Embryonic facial prominence (tissue), 1 donor: ENCODE results near the gene PITPNC1.
"Not testable (repeated sequence)": the region's sequence is repeated elsewhere in the genome, so short reads cannot be mapped to it uniquely, and the experiment has no call there.

Experiments used
- DNase-seq: peaks from one replicate; pipeline ENCODE4 v3.0.0-alpha.2; 2016; ENCODE audit errors: extremely low spot score

The PITPNC1 gene

GRCh38 chr17:67514998-67515397 lies 137.9 kb downstream of the PITPNC1 start:
- DNase-seq = no peak

GRCh38 chr17:67515490-67516083 lies 138.5 kb downstream of the PITPNC1 start:
- DNase-seq = no peak

GRCh38 chr17:67516571-67516970 lies 139.5 kb downstream of the PITPNC1 start:
- DNase-seq = not testable (repeated sequence)

- DNase-seq = no peak
Observed at GRCh38 chr17:67517325-67517724, 140.2 kb downstream of the PITPNC1 start.

- no peak for DNase-seq
Observed at GRCh38 chr17:67518876-67519275, 141.8 kb downstream of the PITPNC1 start.

GRCh38 chr17:67519801-67520251 lies 142.7 kb downstream of the PITPNC1 start:
- DNase-seq = no peak

- no peak for DNase-seq
Observed at GRCh38 chr17:67520252-67520906, 143.3 kb downstream of the PITPNC1 start.

- DNase-seq = peak; percentile 17
Observed at GRCh38 chr17:67520916-67521774, 144.1 kb downstream of the PITPNC1 start.

GRCh38 chr17:67521775-67522069 lies 144.6 kb downstream of the PITPNC1 start:
- no peak for DNase-seq

- no peak for DNase-seq
Observed at GRCh38 chr17:67523101-67523500, 146.0 kb downstream of the PITPNC1 start.

GRCh38 chr17:67525239-67526135 lies 148.4 kb downstream of the PITPNC1 start:
- no peak for DNase-seq

- DNase-seq = no peak
Observed at GRCh38 chr17:67526700-67527099, 149.6 kb downstream of the PITPNC1 start.

- DNase-seq = no peak
Observed at GRCh38 chr17:67528751-67529436, 151.8 kb downstream of the PITPNC1 start.

GRCh38 chr17:67531291-67531690 lies 154.2 kb downstream of the PITPNC1 start:
- no peak for DNase-seq

GRCh38 chr17:67532326-67532871 lies 155.3 kb downstream of the PITPNC1 start:
- no peak for DNase-seq

GRCh38 chr17:67534941-67535340 lies 157.9 kb downstream of the PITPNC1 start:
- DNase-seq = no peak

- no peak for DNase-seq
Observed at GRCh38 chr17:67542219-67543114, 165.4 kb downstream of the PITPNC1 start.

GRCh38 chr17:67544364-67544955 lies 167.4 kb downstream of the PITPNC1 start:
- DNase-seq = no peak
